ENCODE results near the gene BCAP31. TPM values are rescaled to one million over a fixed set of nuclear protein-coding genes. Genes with fewer than 3 reads are reported as not detected.
A peak's percentile ranks its signal among the peaks of the same experiment; 100 is the strongest.

BCAP31 gene
- total RNA-seq, 4 donors from 2014 or later = 170 to 228 (median 185) TPM

- Histone ChIP-seq H3K4me3 (replicated peaks in 1 of 3) (peak within 1 kb of the TSS in 1 of 3 donors; percentile 27), H3K4me1 (peaks cover 0 to 4% of the 10 kb centered on the region in 2 donors), H3K36me3 (no peaks in the 10 kb centered on the region), H3K27ac (no peak within 1 kb of the TSS), H3K27me3 (no peaks in the 10 kb centered on the region), H3K9me3 (no peaks in the 10 kb centered on the region)
- WGBS, 2 donors = no CpG with 5 or more reads among the region's 66 CpGs
- peak; percentile 57 to 61 for DNase-seq
- intact Hi-C loops (cut with DNase I) = no loop called here
- peak in 1 of 2 donors; percentile 70 for TF ChIP-seq POLR2A (IDR thresholded peaks at IDR 0.05)
- TF ChIP-seq CTCF (IDR thresholded peaks at IDR 0.05) = peak in 2 of 6 experiments; percentile 30
Observed at GRCh38 chrX:153687121-153688039, 36.8 kb downstream of the BCAP31 start, which contains the start of gene SLC6A8. TSS of gene SLC6A8 (plus strand) at chrX:153687926. CDS start at chrX:153688575, 649 bp downstream.

- DNase-seq = no peak
- 59% methylated on average over 6 of the region's 9 CpGs; no CpG with 5 or more reads in 1 of the 2 donors for WGBS, 2 donors
- H3K27ac ChIP-seq = no peak overlapping the region
- no peaks in the 10 kb centered on the region for H3K27me3 ChIP-seq
- intact Hi-C loops (cut with DNase I) = no loop called here
- H3K4me1 ChIP-seq = peaks cover 0 to 4% of the 10 kb centered on the region in 2 donors
- TF ChIP-seq CTCF (IDR thresholded peaks at IDR 0.05) = no peak
- H3K36me3 ChIP-seq = no peaks in the 10 kb centered on the region
- H3K9me3 ChIP-seq = no peaks in the 10 kb centered on the region
- no peak overlapping the region for H3K4me3 ChIP-seq (replicated peaks in 1 of 3)
Observed at GRCh38 chrX:153686711-153687110, 37.5 kb downstream of the BCAP31 start.

- Histone ChIP-seq H3K36me3 (no peaks in the 10 kb centered on the region), H3K4me1 (peaks cover 0 to 4% of the 10 kb centered on the region in 2 donors), H3K27ac (no peak overlapping the region), H3K9me3 (no peaks in the 10 kb centered on the region), H3K27me3 (no peaks in the 10 kb centered on the region), H3K4me3 (replicated peaks in 1 of 3) (no peak overlapping the region)
- intact Hi-C loops (cut with DNase I) = no loop called here
- TF ChIP-seq POLR2A (IDR thresholded peaks at IDR 0.05) (no peak), CTCF (IDR thresholded peaks at IDR 0.05) (no peak)
- DNase-seq = no peak
- 75 to 77% methylated on average over 6 to 9 of the region's 24 CpGs for WGBS, 2 donors
Observed at GRCh38 chrX:153685751-153686696, 38.2 kb downstream of the BCAP31 start.

- Histone ChIP-seq H3K9me3 (no peaks in the 10 kb centered on the region), H3K27ac (no peak overlapping the region), H3K27me3 (no peaks in the 10 kb centered on the region), H3K4me1 (peaks cover 0 to 4% of the 10 kb centered on the region in 2 donors), H3K4me3 (replicated peaks in 1 of 3) (no peak overlapping the region), H3K36me3 (no peaks in the 10 kb centered on the region)
- intact Hi-C loops (cut with DNase I) = no loop called here
- WGBS, 2 donors = 64% methylated on average over 4 of the region's 21 CpGs; no CpG with 5 or more reads in 1 of the 2 donors
- TF ChIP-seq CTCF (IDR thresholded peaks at IDR 0.05) = no peak
- no peak for TF ChIP-seq POLR2A (IDR thresholded peaks at IDR 0.05)
- no peak for DNase-seq
Observed at GRCh38 chrX:153685156-153685536, 39.0 kb downstream of the BCAP31 start.

Data from thyroid gland (tissue), 4 donors.